Neutrophil (primary cell): ENCODE data around the gene SLC6A1.
"Not testable (repeated sequence)": the region's sequence is repeated elsewhere in the genome, so short reads cannot be mapped to it uniquely, and the experiment has no call there.

Experiments used
- H3K27ac ChIP-seq: fragments of 200-600 bp; sonication (generic); 2 replicates; pipeline ENCODE4 v1.5.1; 2016; ENCODE audit warnings: mild to moderate bottlenecking, moderate library complexity
- H3K27me3 ChIP-seq: fragments of 200-600 bp; sonication (generic); 2 replicates; pipeline ENCODE4 v1.6.0; 2016; ENCODE audit warnings: mild to moderate bottlenecking
- H3K36me3 ChIP-seq: fragments of 200-600 bp; sonication (generic); 2 replicates; pipeline ENCODE4 v1.5.1; 2017
- H3K4me1 ChIP-seq, 2 experiments: fragments of 200-600 bp in 1 of 2; sonication (generic) in 1 of 2; 1 replicate in 1 of 2; 2 replicates in 1 of 2; pipeline versions ENCODE4 v1.5.1 to v1.6.1; 2013 to 2016; ENCODE audit warnings: low read depth in 1 of 2, low read length in 1 of 2, mild to moderate bottlenecking in 1 of 2, moderate library complexity in 1 of 2; ENCODE audit not compliant: control insufficient read depth in 1 of 2, insufficient read depth in 1 of 2
- H3K4me3 ChIP-seq, 2 experiments: fragments of 200-600 bp in 1 of 2; sonication (generic) in 1 of 2; 1 replicate in 1 of 2; 2 replicates in 1 of 2; pipeline ENCODE4 v1.5.1; 2013 to 2016; ENCODE audit warnings: low read depth in 1 of 2, low read length in 1 of 2, mild to moderate bottlenecking in 1 of 2, moderate library complexity in 1 of 2
- H3K9me3 ChIP-seq: fragments of 200-600 bp; sonication (generic); 2 replicates; pipeline ENCODE4 v1.5.1; 2016
- CTCF ChIP-seq: fragments of 200-600 bp; sonication (generic); IDR thresholded peaks from 2 replicates; pipeline ENCODE4 v1.5.1; 2016; ENCODE audit warnings: antibody characterized with exemption

The SLC6A1 gene

GRCh38 chr3:11062704-11063103 is 70.2 kb downstream of the SLC6A1 start:
- Histone ChIP-seq H3K4me1 (peaks cover 0 to 7% of the 10 kb centered on the region in 2 experiments), H3K4me3 (no peak overlapping the region), H3K27ac (no peak overlapping the region), H3K27me3 (peaks cover 27% of the 10 kb centered on the region), H3K9me3 (no peaks in the 10 kb centered on the region), H3K36me3 (no peaks in the 10 kb centered on the region)
- no peak for TF ChIP-seq CTCF

- H3K4me3 ChIP-seq = no peak overlapping the region
- H3K27ac ChIP-seq = no peak overlapping the region
- H3K9me3 ChIP-seq = no peaks in the 10 kb centered on the region
- peaks cover 0 to 9% of the 10 kb centered on the region in 2 experiments for H3K4me1 ChIP-seq
- H3K36me3 ChIP-seq = no peaks in the 10 kb centered on the region
- H3K27me3 ChIP-seq = no peaks in the 10 kb centered on the region
- TF ChIP-seq CTCF = no peak
Observed at GRCh38 chr3:11071096-11071755, 78.7 kb downstream of the SLC6A1 start.

GRCh38 chr3:11072631-11073030 is 80.1 kb downstream of the SLC6A1 start:
- no peak for TF ChIP-seq CTCF
- Histone ChIP-seq H3K4me1 (peaks cover 12 to 22% of the 10 kb centered on the region in 2 experiments), H3K36me3 (no peaks in the 10 kb centered on the region), H3K9me3 (no peaks in the 10 kb centered on the region), H3K27me3 (no peaks in the 10 kb centered on the region), H3K27ac (no peak overlapping the region), H3K4me3 (no peak overlapping the region)

GRCh38 chr3:11074011-11074410 is 81.5 kb downstream of the SLC6A1 start:
- Histone ChIP-seq H3K4me1 (peaks cover 26 to 36% of the 10 kb centered on the region in 2 experiments), H3K27ac (no peak overlapping the region), H3K4me3 (no peak overlapping the region), H3K36me3 (no peaks in the 10 kb centered on the region), H3K9me3 (no peaks in the 10 kb centered on the region), H3K27me3 (no peaks in the 10 kb centered on the region)
- no peak for TF ChIP-seq CTCF

- Histone ChIP-seq H3K27me3 (no peaks in the 10 kb centered on the region), H3K36me3 (no peaks in the 10 kb centered on the region)
Observed at GRCh38 chr3:11074451-11074850, 81.9 kb downstream of the SLC6A1 start.

GRCh38 chr3:11075122-11075521 is 82.6 kb downstream of the SLC6A1 start:
- H3K27me3 ChIP-seq, H3K27ac ChIP-seq: not testable (repeated sequence)

More at GRCh38 chr3:11074451-11074850, 81.9 kb downstream of the SLC6A1 start:
- Histone ChIP-seq H3K4me1 (peaks cover 30 to 40% of the 10 kb centered on the region in 2 experiments), H3K9me3 (no peaks in the 10 kb centered on the region), H3K4me3 (no peak overlapping the region), H3K27ac (no peak overlapping the region)
- TF ChIP-seq CTCF = no peak

More at GRCh38 chr3:11075122-11075521, 82.6 kb downstream of the SLC6A1 start:
- not testable (repeated sequence) for H3K4me3 ChIP-seq, H3K9me3 ChIP-seq, H3K36me3 ChIP-seq
- peaks cover 33 to 45% of the 10 kb centered on the region in 2 experiments for H3K4me1 ChIP-seq
